HepG2 (cell line): Measurements from ENCODE around the gene PCNX1. TPM values are rescaled to one million over a fixed set of nuclear protein-coding genes. Genes with fewer than 3 reads are reported as not detected.

ENCODE experiments used
- ATAC-seq: fragments of 200-7000 bp; cut with Tn5 transposase; 3 replicates; pipeline ENCODE4 v1.9.1; 2020; ENCODE audit warnings: mild to moderate bottlenecking, moderate library complexity
- BruUV-seq: library from RNA; stranded (reverse); fragments of 400-500 nt; replicated peaks from 2 replicates; lab custom pipeline; 2021; lab: Mats Ljungman, UMichigan
- CTCF ChIA-PET: fragments of 300-600 bp; formaldehyde crosslinking; extraction: SDS; loops from one replicate; lab custom pipeline; 2021; ENCODE audit warnings: low total read pairs, inconsistent platforms, low intra/inter-chr PET ratio; lab: Yijun Ruan, JAX
- POLR2A ChIA-PET: fragments of 350-600 bp; sonication (Branson Sonifier 250); formaldehyde crosslinking; loops from one replicate; lab custom pipeline; 2020; ENCODE audit warnings: antibody characterized with exemption, inconsistent platforms; lab: Yijun Ruan, JAX
- DNase-seq: peaks from one replicate; pipeline ENCODE4 v3.0.0-alpha.2; 2015; ENCODE audit warnings: low spot score
- FAIRE-seq: peaks from 3 replicates; lab custom pipeline; 2011; peaks lifted over from hg19 to GRCh38; lab: Jason Lieb, UNC
- H2AFZ ChIP-seq: one replicate; pipeline ENCODE4 v1.6.1; 2011; ENCODE audit warnings: low read length, inconsistent platforms
- H3K27ac ChIP-seq: fragments of 300-600 bp; 3 replicates; pipeline ENCODE4 v1.8.0; 2011; ENCODE audit warnings: mixed run types, mild to moderate bottlenecking, mixed read lengths, low read length, inconsistent platforms; ENCODE audit not compliant: insufficient read depth; ENCODE audit errors: extremely low read length
- H3K27me3 ChIP-seq, 2 experiments: fragments of 200-600 bp in 1 of 2; 2 replicates in 1 of 2; 3 replicates in 1 of 2; pipeline versions ENCODE4 v1.6.0 to v1.8.0; 2011; ENCODE audit warnings: low read length in 2 of 2, mild to moderate bottlenecking in 2 of 2, moderate library complexity in 2 of 2, inconsistent platforms in 1 of 2; ENCODE audit not compliant: insufficient read depth in 2 of 2, control insufficient read depth in 1 of 2
- H3K36me3 ChIP-seq, 2 experiments: fragments of 200-600 bp in 1 of 2; replicated peaks in 1 of 2; 2 replicates in 1 of 2; 3 replicates in 1 of 2; pipeline versions ENCODE4 v1.5.1 to v1.8.0; 2011; ENCODE audit warnings: low read length in 2 of 2, inconsistent platforms in 1 of 2; ENCODE audit not compliant: insufficient read depth in 2 of 2, control insufficient read depth in 1 of 2
- H3K4me1 ChIP-seq: 2 replicates; pipeline ENCODE4 v1.5.1; 2012; ENCODE audit warnings: low read length, inconsistent platforms; ENCODE audit not compliant: insufficient read depth
- H3K4me2 ChIP-seq: 2 replicates; pipeline ENCODE4 v1.6.0; 2011; ENCODE audit warnings: low read depth, low read length, inconsistent platforms
- H3K4me3 ChIP-seq, 3 experiments: fragments of 200-600 bp in 1 of 3; sonication (generic), shearing (Covaris generic) in 1 of 3; replicated peaks in 1 of 3; 2 replicates each; pipeline ENCODE4 v1.5.1; 2011 to 2016; ENCODE audit warnings: low read length in 3 of 3, inconsistent platforms in 2 of 3, low read depth in 2 of 3, mild to moderate bottlenecking in 2 of 3, control low read depth in 1 of 3, mixed read lengths in 1 of 3; ENCODE audit not compliant: insufficient read depth in 1 of 3
- H3K79me2 ChIP-seq: one replicate; pipeline ENCODE4 v1.6.1; 2011; ENCODE audit warnings: low read length, inconsistent platforms; ENCODE audit not compliant: insufficient read depth
- H3K9ac ChIP-seq: 2 replicates; pipeline ENCODE4 v1.6.0; 2011; ENCODE audit warnings: mild to moderate bottlenecking, low read depth, low read length, inconsistent platforms; ENCODE audit not compliant: insufficient read depth
- H3K9me3 ChIP-seq: 2 replicates; pipeline ENCODE4 v1.5.1; 2012; ENCODE audit warnings: mild to moderate bottlenecking, low read length
- H4K20me1 ChIP-seq: 2 replicates; pipeline ENCODE4 v1.6.0; 2011; ENCODE audit warnings: inconsistent platforms, mild to moderate bottlenecking, low read length, moderate library complexity; ENCODE audit not compliant: insufficient read depth
- CREM ChIP-seq, 2 experiments: sonication (generic) in 1 of 2; formaldehyde crosslinking in 1 of 2; IDR thresholded peaks; 2 replicates each; pipeline versions ENCODE4 v1.4.0 to v1.6.1; 2016 to 2020; ENCODE audit warnings: antibody characterized with exemption in 1 of 2, mild to moderate bottlenecking in 1 of 2, missing genetic modification reagents in 1 of 2
- HNRNPL ChIP-seq: fragments of 200-400 bp; formaldehyde crosslinking; IDR thresholded peaks from 2 replicates; pipeline ENCODE4 v1.6.1; 2017; ENCODE audit warnings: mild to moderate bottlenecking, low read depth, low read length
- ZNF143 ChIP-seq: sonication (generic); formaldehyde crosslinking; IDR thresholded peaks from 2 replicates; pipeline ENCODE4 v1.4.0; 2020; ENCODE audit warnings: missing genetic modification reagents
- ZNF570 ChIP-seq: sonication (generic); formaldehyde crosslinking; IDR thresholded peaks from 2 replicates; pipeline ENCODE4 v1.4.0; 2020; ENCODE audit warnings: mild to moderate bottlenecking, missing genetic modification reagents, borderline replicate concordance
- ZNF629 ChIP-seq: sonication (generic); formaldehyde crosslinking; conservative IDR thresholded peaks from 2 replicates; pipeline ENCODE4 v1.5.0; 2020; ENCODE audit warnings: missing genetic modification reagents
- WGBS: methylation state at CpG from one replicate; pipeline ENCODE4 v1.1.6; 2017; ENCODE audit warnings: low lambda C conversion rate; 5-methylcytosine and 5-hydroxymethylcytosine counted together
- in situ Hi-C: cut with HindIII; loops from 2 replicates; pipeline ENCODE4 v1.10.0; 2017; ENCODE audit warnings: low pct_unique_long_range_greater_than_20kb; ENCODE audit not compliant: extremely low pct_ligation_motif_present
- intact Hi-C: fragments of 100-400 bp; cut with micrococcal nuclease; formaldehyde crosslinking; loops from one replicate; pipeline ENCODE4 v1.10.0; 2022; ENCODE audit not compliant: unreplicated experiment
- polyA plus RNA-seq, 8 experiments: library from polyadenylated mRNA; depleted of rRNA in 3 of 8; stranded (reverse) in 7 of 8; unstranded in 1 of 8; fragments of >200 nt; fragmentation: Illumina TruSeq in 4 of 8; extraction: Trizol in 4 of 8; gene quantifications; 2 replicates each; pipeline versions ENCODE4 v1.2.1 to v1.2.3, GENCODE V29; 2011 to 2016; ENCODE audit warnings: low read depth in 4 of 8, missing spikeins in 1 of 8, mixed read lengths in 1 of 8; ENCODE audit not compliant: insufficient read depth in 1 of 8
- total RNA-seq, 5 experiments: library from RNA; depleted of rRNA; stranded (reverse); fragments of >200 nt; fragmentation: Illumina TruSeq; extraction: Trizol; gene quantifications; 2 replicates each; pipeline ENCODE4 v1.2.3, GENCODE V29; 2016; ENCODE audit warnings: low read depth in 1 of 5
- TF ChIP-seq, protein P1 (sequence below): IDR thresholded peaks from 2 replicates; pipeline ENCODE4 v1.6.1; 2016
- TF ChIP-seq, protein P2 (sequence below): sonication (generic); formaldehyde crosslinking; IDR thresholded peaks from 2 replicates; pipeline ENCODE4 v1.8.0; 2022; ENCODE audit warnings: missing genetic modification reagents, low read depth, mild to moderate bottlenecking, borderline replicate concordance
- TF ChIP-seq, protein P3 (sequence below): sonication (generic); formaldehyde crosslinking; IDR thresholded peaks from 2 replicates; pipeline ENCODE4 v1.4.0; 2020; ENCODE audit warnings: missing genetic modification reagents

PCNX1 gene
- total and polyA plus RNA-seq, 2 of the 13 experiments (the other 11 are each of a cell fraction or from before 2014, with no cell fraction given): 24.9 to 30.3 TPM

DNA sequence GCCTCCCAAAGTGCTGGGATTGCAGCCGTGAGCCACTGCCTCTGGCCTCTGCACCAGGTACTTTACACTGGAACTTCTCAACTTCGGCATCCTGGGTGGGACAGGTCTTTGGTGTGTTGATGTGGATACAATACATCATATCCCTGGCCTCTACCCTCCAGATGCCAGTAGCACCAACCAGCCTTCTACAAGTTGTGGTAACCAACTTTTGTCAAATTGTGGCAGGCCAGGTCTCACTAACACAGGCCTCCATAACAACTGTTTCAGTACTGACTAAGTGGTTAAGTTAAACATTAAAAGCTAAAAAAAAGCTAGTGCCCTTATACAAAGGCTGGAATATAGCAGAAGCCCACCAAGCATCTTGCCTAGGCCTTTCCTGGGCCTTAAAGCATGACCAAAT, 232.9 kb downstream of the PCNX1 start:
- H3K4me1 ChIP-seq: peaks cover 56% of the 10 kb centered on the region

GRCh38 chr14:71141701-71142374, 234.6 kb downstream of the PCNX1 start:
- H3K4me3 ChIP-seq: no peak overlapping the region
- H3K36me3 ChIP-seq: no peaks in the 10 kb centered on the region
- BruUV-seq: no TSS peak
- no peaks in the 10 kb centered on the region for H4K20me1 ChIP-seq
- H3K9ac ChIP-seq: no peak overlapping the region
- no peak overlapping the region for H3K27ac ChIP-seq
- TF ChIP-seq, protein P1, sequence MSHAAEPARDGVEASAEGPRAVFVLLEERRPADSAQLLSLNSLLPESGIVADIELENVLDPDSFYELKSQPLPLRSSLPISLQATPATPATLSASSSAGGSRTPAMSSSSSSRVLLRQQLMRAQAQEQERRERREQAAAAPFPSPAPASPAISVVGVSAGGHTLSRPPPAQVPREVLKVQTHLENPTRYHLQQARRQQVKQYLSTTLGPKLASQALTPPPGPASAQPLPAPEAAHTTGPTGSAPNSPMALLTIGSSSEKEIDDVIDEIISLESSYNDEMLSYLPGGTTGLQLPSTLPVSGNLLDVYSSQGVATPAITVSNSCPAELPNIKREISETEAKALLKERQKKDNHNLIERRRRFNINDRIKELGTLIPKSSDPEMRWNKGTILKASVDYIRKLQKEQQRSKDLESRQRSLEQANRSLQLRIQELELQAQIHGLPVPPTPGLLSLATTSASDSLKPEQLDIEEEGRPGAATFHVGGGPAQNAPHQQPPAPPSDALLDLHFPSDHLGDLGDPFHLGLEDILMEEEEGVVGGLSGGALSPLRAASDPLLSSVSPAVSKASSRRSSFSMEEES (CRISPR knock-in tag): no peak
- 0 out of 2 replicates have a peak, but pooled peaks have one; percentile 8 for TF ChIP-seq ZNF629 (CRISPR knock-in tag)
- no peak for TF ChIP-seq CREM (IDR thresholded peaks at IDR 0.05)
- no peak for TF ChIP-seq CREM (CRISPR knock-in tag; IDR thresholded peaks at IDR 0.05)
- TF ChIP-seq, all 625 proteins: peak for 1
- 60% methylated on average over 4 of the region's 4 CpGs for whole genome bisulfite sequencing
- Histone ChIP-seq H3K79me2 (no peaks in the 10 kb centered on the region), H3K4me2 (no peak overlapping the region), H3K27me3 (no peaks in the 10 kb centered on the region), H3K9me3 (no peaks in the 10 kb centered on the region), H3K4me1 (peaks cover 63% of the 10 kb centered on the region), H2AFZ (no peak overlapping the region)
- no peak for FAIRE-seq
- intact Hi-C loops (loop anchor here (5.0 kb wide), 1 partner anchor 180 kb away; the partner anchor contains the start of gene SIPA1L1), in situ Hi-C loops (no loop called here)
- ATAC-seq: no peak
- no peak for DNase-seq
- POLR2A ChIA-PET: no interaction called here
- CTCF ChIA-PET: interaction anchor here (1.2 kb wide), 1 partner anchor 611 kb away, joined by 3 read pairs; no protein-coding TSS in a partner anchor

More for the DNA sequence above, 232.9 kb downstream of the PCNX1 start:
- H3K9ac ChIP-seq: no peak overlapping the region
- H2AFZ ChIP-seq: no peak overlapping the region
- BruUV-seq: no TSS peak
- no peak overlapping the region for H3K27ac ChIP-seq
- ATAC-seq (no peak), FAIRE-seq (no peak), DNase-seq (no peak)
- no peaks in the 10 kb centered on the region for H3K79me2 ChIP-seq
- POLR2A ChIA-PET: no interaction called here
- in situ Hi-C loops (no loop called here), intact Hi-C loops (loop anchor here (5.0 kb wide), 1 partner anchor 182 kb away; the partner anchor contains the start of gene SIPA1L1)
- H3K4me2 ChIP-seq: no peak overlapping the region
- H3K4me3 ChIP-seq: no peak overlapping the region
- no peaks in the 10 kb centered on the region for H4K20me1 ChIP-seq
- CTCF ChIA-PET: no interaction called here
- no peaks in the 10 kb centered on the region for H3K9me3 ChIP-seq
- TF ChIP-seq, protein P2, sequence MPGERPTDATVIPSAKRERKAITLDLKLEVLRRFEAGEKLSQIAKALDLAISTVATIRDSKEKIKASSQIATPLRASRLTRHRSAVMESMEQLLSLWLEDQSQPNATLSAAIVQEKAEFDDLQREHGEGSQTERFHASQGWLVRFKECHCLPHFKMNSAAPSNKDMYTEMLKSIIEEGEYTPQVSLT (CRISPR knock-in tag): no peak
- TF ChIP-seq ZNF570 (CRISPR knock-in tag) (no peak), ZNF143 (CRISPR knock-in tag) (no peak), HNRNPL (no peak)
- TF ChIP-seq, protein P3, sequence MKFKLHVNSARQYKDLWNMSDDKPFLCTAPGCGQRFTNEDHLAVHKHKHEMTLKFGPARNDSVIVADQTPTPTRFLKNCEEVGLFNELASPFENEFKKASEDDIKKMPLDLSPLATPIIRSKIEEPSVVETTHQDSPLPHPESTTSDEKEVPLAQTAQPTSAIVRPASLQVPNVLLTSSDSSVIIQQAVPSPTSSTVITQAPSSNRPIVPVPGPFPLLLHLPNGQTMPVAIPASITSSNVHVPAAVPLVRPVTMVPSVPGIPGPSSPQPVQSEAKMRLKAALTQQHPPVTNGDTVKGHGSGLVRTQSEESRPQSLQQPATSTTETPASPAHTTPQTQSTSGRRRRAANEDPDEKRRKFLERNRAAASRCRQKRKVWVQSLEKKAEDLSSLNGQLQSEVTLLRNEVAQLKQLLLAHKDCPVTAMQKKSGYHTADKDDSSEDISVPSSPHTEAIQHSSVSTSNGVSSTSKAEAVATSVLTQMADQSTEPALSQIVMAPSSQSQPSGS (CRISPR knock-in tag): no peak
- no peaks in the 10 kb centered on the region for H3K36me3 ChIP-seq
- WGBS: 55% methylated on average over 2 of the region's 2 CpGs
- no peaks in the 10 kb centered on the region for H3K27me3 ChIP-seq
